ENCODE measurements around the gene WDR93.

WDR93 gene

GRCh38 chr15:89690276-89691218 is at the start of gene WDR93, which contains the start of gene PEX11A:
WDR93 (plus strand) TSS chr15:89690811; CDS start chr15:89701747, 10,936 bp downstream.
PEX11A (minus strand) TSS chr15:89690754; CDS start chr15:89690632, 122 bp downstream.
- H3K4me3 ChIP-seq (ENCODE audit: low read depth, low read length) = peak within 1 kb of the TSS; percentile 71
- no peak for TF ChIP-seq CTCF (IDR thresholded peaks at IDR 0.05; ENCODE audit: low read depth, low read length)

GRCh38 chr15:89641053-89641452 is 49.6 kb upstream of the WDR93 start:
- no peak for TF ChIP-seq CTCF (IDR thresholded peaks at IDR 0.05; ENCODE audit: low read depth, low read length)
- no peak overlapping the region for H3K4me3 ChIP-seq (ENCODE audit: low read depth, low read length)

GRCh38 chr15:89642106-89642505 is 48.5 kb upstream of the WDR93 start:
- no peak overlapping the region for H3K4me3 ChIP-seq (ENCODE audit: low read depth, low read length)
- no peak for TF ChIP-seq CTCF (IDR thresholded peaks at IDR 0.05; ENCODE audit: low read depth, low read length)

- no peak for TF ChIP-seq CTCF (IDR thresholded peaks at IDR 0.05; ENCODE audit: low read depth, low read length)
- H3K4me3 ChIP-seq (ENCODE audit: low read depth, low read length) = no peak overlapping the region
These were observed 44.9 kb upstream of the WDR93 start for GRCh38 chr15:89645680-89646079.

GRCh38 chr15:89646416-89647141 is 44.0 kb upstream of the WDR93 start:
- H3K4me3 ChIP-seq (ENCODE audit: low read depth, low read length) = no peak overlapping the region
- no peak for TF ChIP-seq CTCF (IDR thresholded peaks at IDR 0.05; ENCODE audit: low read depth, low read length)

GRCh38 chr15:89647191-89647851 is 43.3 kb upstream of the WDR93 start:
- TF ChIP-seq CTCF (IDR thresholded peaks at IDR 0.05; ENCODE audit: low read depth, low read length) = peak; percentile 96
- H3K4me3 ChIP-seq (ENCODE audit: low read depth, low read length) = no peak overlapping the region
